ENCODE measurements around the gene KLK4. TPM values are rescaled to one million over a fixed set of nuclear protein-coding genes. Genes with fewer than 3 reads are reported as not detected.

Gene KLK4
- total RNA-seq, 1 experiment from 2014 or later, result not detected

GRCh38 chr19:50876456-50876855 is 34.7 kb downstream of the KLK4 start:
- TF ChIP-seq CTCF (IDR thresholded peaks at IDR 0.05; ENCODE audit: unreplicated experiment), result no peak
- BruUV-seq (replicated peaks), result no TSS peak
- no peaks in the 10 kb centered on the region for H3K4me1 Mint-ChIP-seq (ENCODE audit: insufficient read depth, unreplicated experiment)

GRCh38 chr19:50875795-50876422 is 35.3 kb downstream of the KLK4 start:
- Mint-ChIP-seq H3K27ac (ENCODE audit: low read depth, unreplicated experiment) (no peak overlapping the region), H3K36me3 (ENCODE audit: insufficient read depth, unreplicated experiment) (peaks cover 4% of the 10 kb centered on the region), H3K9me3 (ENCODE audit: unreplicated experiment) (no peaks in the 10 kb centered on the region), H3K27me3 (ENCODE audit: insufficient read depth, unreplicated experiment) (peaks cover 25% of the 10 kb centered on the region), H3K4me1 (ENCODE audit: insufficient read depth, unreplicated experiment) (no peaks in the 10 kb centered on the region), H3K4me3 (ENCODE audit: unreplicated experiment) (no peak overlapping the region)
- no peak for DNase-seq (ENCODE audit: unreplicated experiment)
- POLR2A ChIA-PET, result no interaction called here
- intact Hi-C loops (cut with micrococcal nuclease), result no loop called here
- CTCF ChIA-PET, result interaction anchor here (0.6 kb wide), 1 partner anchor 17 kb away, joined by 3 read pairs; no protein-coding TSS in a partner anchor
- TF ChIP-seq CTCF (IDR thresholded peaks at IDR 0.05; ENCODE audit: unreplicated experiment), result no peak
- BruUV-seq (replicated peaks), result no TSS peak

More at GRCh38 chr19:50876456-50876855, 34.7 kb downstream of the KLK4 start:
- ChIA-PET POLR2A (no interaction called here), CTCF (interaction anchor here (0.6 kb wide), 1 partner anchor 17 kb away, joined by 3 read pairs; no protein-coding TSS in a partner anchor)
- H3K9me3 Mint-ChIP-seq (ENCODE audit: unreplicated experiment), result peaks cover 3% of the 10 kb centered on the region
- peaks cover 25% of the 10 kb centered on the region for H3K27me3 Mint-ChIP-seq (ENCODE audit: insufficient read depth, unreplicated experiment)
- H3K4me3 Mint-ChIP-seq (ENCODE audit: unreplicated experiment), result no peak overlapping the region
- DNase-seq (ENCODE audit: unreplicated experiment), result no peak
- peaks cover 4% of the 10 kb centered on the region for H3K36me3 Mint-ChIP-seq (ENCODE audit: insufficient read depth, unreplicated experiment)
- intact Hi-C loops (cut with micrococcal nuclease), result no loop called here
- no peak overlapping the region for H3K27ac Mint-ChIP-seq (ENCODE audit: low read depth, unreplicated experiment)

GRCh38 chr19:50874211-50874610 is 37.0 kb downstream of the KLK4 start:
- TF ChIP-seq CTCF (IDR thresholded peaks at IDR 0.05; ENCODE audit: unreplicated experiment), result no peak
- Mint-ChIP-seq H3K4me3 (ENCODE audit: unreplicated experiment) (no peak overlapping the region), H3K27me3 (ENCODE audit: insufficient read depth, unreplicated experiment) (peaks cover 15% of the 10 kb centered on the region), H3K36me3 (ENCODE audit: insufficient read depth, unreplicated experiment) (no peaks in the 10 kb centered on the region), H3K9me3 (ENCODE audit: unreplicated experiment) (no peaks in the 10 kb centered on the region), H3K4me1 (ENCODE audit: insufficient read depth, unreplicated experiment) (no peaks in the 10 kb centered on the region), H3K27ac (ENCODE audit: low read depth, unreplicated experiment) (no peak overlapping the region)
- ChIA-PET CTCF (interaction anchor here (0.7 to 1.7 kb wide), 4 partner anchors 46 to 142 kb away, joined by 4 to 7 read pairs (median 4); no protein-coding TSS in a partner anchor), POLR2A (no interaction called here)
- BruUV-seq (replicated peaks), result no TSS peak
- no peak for DNase-seq (ENCODE audit: unreplicated experiment)
- intact Hi-C loops (cut with micrococcal nuclease), result no loop called here

- Mint-ChIP-seq H3K4me1 (ENCODE audit: insufficient read depth, unreplicated experiment) (no peaks in the 10 kb centered on the region), H3K36me3 (ENCODE audit: insufficient read depth, unreplicated experiment) (no peaks in the 10 kb centered on the region), H3K9me3 (ENCODE audit: unreplicated experiment) (no peaks in the 10 kb centered on the region), H3K4me3 (ENCODE audit: unreplicated experiment) (no peak within 1 kb of the TSS), H3K27me3 (ENCODE audit: insufficient read depth, unreplicated experiment) (peaks cover 15% of the 10 kb centered on the region), H3K27ac (ENCODE audit: low read depth, unreplicated experiment) (no peak within 1 kb of the TSS)
- BruUV-seq (replicated peaks), result no TSS peak
- ChIA-PET CTCF (interaction anchor here (1.3 to 1.7 kb wide), 2 partner anchors 49 to 143 kb away, joined by 3 to 7 read pairs; no protein-coding TSS in a partner anchor), POLR2A (no interaction called here)
- no peak for TF ChIP-seq CTCF (IDR thresholded peaks at IDR 0.05; ENCODE audit: unreplicated experiment)
- intact Hi-C loops (cut with micrococcal nuclease), result no loop called here
- DNase-seq (ENCODE audit: unreplicated experiment), result no peak
These were observed 38.1 kb downstream of the KLK4 start, which contains the start of gene KLK2 for GRCh38 chr19:50873056-50873455. Gene KLK2, plus strand, starts transcription at chr19:50873439. Its CDS starts 35 bp downstream, at chr19:50873474.

All from MCF 10A (cell line).